ENCODE measurements around the gene VCL.

DNA sequence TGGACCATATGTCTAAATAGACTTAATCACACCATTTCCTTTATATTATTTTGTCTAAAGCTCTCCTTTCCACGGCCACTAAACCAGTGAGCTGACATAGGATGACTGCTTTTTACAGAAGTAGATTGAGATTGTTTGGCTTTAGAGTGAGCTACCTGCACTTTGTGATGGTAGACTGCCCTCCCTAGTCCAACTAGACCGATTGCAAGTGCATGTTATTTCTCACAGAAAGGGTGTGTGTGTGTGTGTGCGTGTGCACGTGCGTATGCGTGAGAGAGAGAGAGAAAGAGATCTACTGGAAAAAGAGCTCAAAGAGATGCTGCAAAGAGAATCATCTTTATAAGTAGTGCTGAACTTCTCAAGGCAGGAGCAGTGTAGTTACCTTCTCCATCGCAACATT, 60.7 kb downstream of the VCL start:
- TF ChIP-seq, protein P1, sequence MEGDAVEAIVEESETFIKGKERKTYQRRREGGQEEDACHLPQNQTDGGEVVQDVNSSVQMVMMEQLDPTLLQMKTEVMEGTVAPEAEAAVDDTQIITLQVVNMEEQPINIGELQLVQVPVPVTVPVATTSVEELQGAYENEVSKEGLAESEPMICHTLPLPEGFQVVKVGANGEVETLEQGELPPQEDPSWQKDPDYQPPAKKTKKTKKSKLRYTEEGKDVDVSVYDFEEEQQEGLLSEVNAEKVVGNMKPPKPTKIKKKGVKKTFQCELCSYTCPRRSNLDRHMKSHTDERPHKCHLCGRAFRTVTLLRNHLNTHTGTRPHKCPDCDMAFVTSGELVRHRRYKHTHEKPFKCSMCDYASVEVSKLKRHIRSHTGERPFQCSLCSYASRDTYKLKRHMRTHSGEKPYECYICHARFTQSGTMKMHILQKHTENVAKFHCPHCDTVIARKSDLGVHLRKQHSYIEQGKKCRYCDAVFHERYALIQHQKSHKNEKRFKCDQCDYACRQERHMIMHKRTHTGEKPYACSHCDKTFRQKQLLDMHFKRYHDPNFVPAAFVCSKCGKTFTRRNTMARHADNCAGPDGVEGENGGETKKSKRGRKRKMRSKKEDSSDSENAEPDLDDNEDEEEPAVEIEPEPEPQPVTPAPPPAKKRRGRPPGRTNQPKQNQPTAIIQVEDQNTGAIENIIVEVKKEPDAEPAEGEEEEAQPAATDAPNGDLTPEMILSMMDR (conservative IDR thresholded peaks at IDR 0.05; ENCODE audit: low read depth, low read length) = peak; percentile 75
- TF ChIP-seq EZH2 (IDR thresholded peaks at IDR 0.05; ENCODE audit: low read length, unreplicated experiment) = no peak
